LNCaP clone FGC (cell line): ENCODE measurements around the gene TCL1A.

Experiments used
- DNase-seq: peaks from one replicate; pipeline ENCODE4 v3.0.0-alpha.2; 2011; ENCODE audit warnings: low read depth
- H3K4me3 ChIP-seq: 2 replicates; pipeline ENCODE4 v1.5.1; 2011; ENCODE audit warnings: mild to moderate bottlenecking, low read depth, low read length, control low read depth
- TF ChIP-seq, protein P1 (sequence below): IDR thresholded peaks from 2 replicates; pipeline ENCODE4 v1.5.1; 2012; ENCODE audit warnings: mild to moderate bottlenecking; ENCODE audit not compliant: control insufficient read depth, insufficient read depth; ENCODE audit errors: extremely low read depth

The TCL1A gene

DNA sequence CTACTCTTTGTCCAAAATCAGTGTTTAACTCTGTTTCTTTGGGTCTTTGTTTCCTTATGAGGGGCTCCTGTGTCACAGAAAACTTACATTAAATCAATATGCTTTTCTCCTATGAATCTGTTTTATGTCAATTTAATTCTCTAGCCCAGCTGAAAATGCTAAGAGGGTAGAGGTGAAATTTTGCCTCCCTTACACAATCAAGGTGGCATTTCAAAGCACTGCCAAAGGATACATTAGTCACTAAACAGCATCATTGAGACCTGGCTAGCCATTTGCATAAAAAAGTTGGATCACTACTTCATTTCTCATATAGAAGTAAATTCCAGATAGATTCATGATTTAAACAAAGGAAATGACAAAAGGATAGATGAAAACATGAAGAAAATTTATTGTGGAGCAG lies 15.6 kb downstream of the TCL1A start:
- TF ChIP-seq, protein P1, sequence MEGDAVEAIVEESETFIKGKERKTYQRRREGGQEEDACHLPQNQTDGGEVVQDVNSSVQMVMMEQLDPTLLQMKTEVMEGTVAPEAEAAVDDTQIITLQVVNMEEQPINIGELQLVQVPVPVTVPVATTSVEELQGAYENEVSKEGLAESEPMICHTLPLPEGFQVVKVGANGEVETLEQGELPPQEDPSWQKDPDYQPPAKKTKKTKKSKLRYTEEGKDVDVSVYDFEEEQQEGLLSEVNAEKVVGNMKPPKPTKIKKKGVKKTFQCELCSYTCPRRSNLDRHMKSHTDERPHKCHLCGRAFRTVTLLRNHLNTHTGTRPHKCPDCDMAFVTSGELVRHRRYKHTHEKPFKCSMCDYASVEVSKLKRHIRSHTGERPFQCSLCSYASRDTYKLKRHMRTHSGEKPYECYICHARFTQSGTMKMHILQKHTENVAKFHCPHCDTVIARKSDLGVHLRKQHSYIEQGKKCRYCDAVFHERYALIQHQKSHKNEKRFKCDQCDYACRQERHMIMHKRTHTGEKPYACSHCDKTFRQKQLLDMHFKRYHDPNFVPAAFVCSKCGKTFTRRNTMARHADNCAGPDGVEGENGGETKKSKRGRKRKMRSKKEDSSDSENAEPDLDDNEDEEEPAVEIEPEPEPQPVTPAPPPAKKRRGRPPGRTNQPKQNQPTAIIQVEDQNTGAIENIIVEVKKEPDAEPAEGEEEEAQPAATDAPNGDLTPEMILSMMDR = no peak
- DNase-seq = no peak
- H3K4me3 ChIP-seq = no peak overlapping the region

DNA sequence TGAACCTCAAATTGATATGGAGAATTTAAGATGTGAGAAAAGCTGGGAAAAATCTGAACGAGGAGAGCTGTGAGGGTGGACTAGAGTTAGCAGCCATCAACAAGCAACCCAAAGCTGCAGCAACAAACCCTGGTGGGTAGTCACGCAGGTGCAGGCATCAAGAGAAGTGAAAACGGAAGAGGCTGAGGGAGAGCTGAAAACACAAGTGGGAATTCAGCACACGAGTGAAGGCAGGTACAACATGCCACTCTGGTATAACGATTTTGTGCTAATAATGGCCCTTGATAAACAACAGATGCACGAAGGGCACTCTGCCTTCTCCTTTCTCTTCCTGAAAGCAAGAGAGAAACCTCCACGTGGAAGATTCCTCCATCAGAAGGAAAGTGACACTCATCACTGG lies 16.2 kb downstream of the TCL1A start:
- TF ChIP-seq, protein P1 = no peak
- H3K4me3 ChIP-seq = no peak overlapping the region
- no peak for DNase-seq

DNA sequence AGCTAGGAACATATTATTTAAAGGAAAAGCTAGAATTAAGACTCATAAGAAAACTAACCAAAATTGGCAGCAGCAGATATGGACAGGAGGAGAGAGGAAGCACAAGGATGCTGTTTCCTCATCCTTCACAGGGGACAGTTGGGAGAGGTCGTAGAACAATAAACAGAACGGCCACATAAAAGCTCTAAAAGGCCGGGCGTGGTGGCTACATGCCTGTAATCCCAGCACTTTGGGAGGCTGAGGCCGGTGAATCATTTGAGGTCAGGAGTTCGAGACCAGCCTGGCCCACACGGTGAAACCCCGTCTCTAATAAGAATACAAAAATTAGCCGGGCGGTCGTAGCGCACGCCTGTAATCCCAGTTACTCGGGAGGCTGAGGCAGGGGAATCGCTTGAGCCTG lies 17.2 kb downstream of the TCL1A start:
- TF ChIP-seq, protein P1 = no peak
- DNase-seq = no peak
- no peak overlapping the region for H3K4me3 ChIP-seq

DNA sequence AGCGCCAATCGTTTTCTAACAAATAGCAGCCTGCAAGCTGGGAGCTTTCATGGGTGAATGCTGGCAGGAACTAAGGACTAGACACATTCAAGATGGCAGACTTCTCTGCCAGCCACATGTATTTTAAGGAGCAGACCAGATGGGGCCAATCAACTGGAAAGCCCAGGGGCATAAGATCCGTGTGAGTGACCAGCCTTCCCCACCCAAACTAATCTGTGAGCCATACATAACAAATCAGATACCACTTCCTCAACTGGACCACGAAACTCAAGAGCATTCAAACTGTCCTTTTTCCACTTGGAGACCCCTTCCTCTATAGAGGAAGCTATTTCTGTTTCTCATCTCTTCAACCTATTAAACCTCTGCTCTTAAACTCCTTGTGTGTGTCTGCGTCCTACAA lies 18.0 kb downstream of the TCL1A start:
- no peak for DNase-seq
- H3K4me3 ChIP-seq = no peak overlapping the region
- TF ChIP-seq, protein P1 = no peak

DNA sequence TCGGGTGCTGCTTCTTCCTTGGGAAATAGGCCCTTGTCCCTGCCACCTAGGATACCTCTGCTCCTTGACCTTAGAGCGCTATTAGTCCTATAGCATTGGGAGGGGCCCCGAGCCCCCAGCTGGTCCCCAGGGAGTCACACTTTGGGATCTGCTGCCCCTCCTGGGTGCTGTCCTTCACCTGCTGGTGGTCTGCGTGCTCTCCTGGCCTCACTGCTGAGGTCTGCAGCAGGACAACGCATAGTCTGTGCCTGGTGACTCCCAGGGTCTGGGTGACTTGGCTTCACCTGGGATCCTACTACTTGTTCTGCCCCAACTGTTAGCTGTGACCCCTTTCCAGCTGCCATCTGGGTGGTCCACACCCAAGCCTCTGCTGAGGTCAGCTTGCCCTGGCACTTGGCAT lies 18.9 kb downstream of the TCL1A start:
- TF ChIP-seq, protein P1 = no peak
- DNase-seq = no peak
- H3K4me3 ChIP-seq = no peak overlapping the region

DNA sequence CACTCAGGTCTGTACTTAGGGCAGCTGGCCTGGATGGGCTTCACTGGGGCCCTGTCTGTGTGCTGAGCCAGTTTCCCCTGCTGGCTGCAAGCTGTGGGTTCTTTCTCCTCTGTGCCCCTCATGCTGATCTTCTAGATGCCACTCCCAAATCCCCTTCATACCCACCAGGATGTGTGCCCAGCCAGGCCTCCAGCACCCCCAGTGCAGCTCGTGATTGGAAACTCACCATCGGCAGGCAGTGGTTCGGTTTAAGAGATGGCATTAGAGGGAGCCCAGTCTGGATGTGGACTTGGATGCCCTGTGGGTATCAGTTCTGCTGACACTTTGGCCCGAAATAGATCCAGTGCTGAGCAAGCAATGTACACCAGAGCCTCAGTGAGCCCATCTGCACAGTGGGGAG lies 21.8 kb downstream of the TCL1A start:
- TF ChIP-seq, protein P1 = no peak
- no peak overlapping the region for H3K4me3 ChIP-seq
- DNase-seq = no peak

DNA sequence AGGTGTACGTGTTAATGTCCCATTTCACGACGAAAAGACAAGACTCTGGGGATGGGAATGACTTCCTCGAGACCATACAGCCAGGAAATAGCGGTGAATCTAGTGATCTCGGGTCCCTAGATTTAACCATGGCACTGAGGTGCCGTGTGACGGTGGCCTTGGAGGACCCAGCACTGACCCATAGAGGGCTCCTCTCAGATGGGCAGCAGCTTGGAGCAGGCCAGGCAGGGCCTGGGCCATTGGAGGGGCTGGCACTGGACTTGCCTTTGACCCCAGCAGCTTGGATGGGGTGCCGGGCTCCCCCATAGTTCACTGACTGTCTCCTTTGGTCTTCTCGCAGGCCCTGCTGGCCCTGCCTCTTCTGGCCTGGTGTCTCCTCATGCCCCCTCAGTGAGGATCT lies 22.3 kb downstream of the TCL1A start:
- no peak overlapping the region for H3K4me3 ChIP-seq
- no peak for DNase-seq
- TF ChIP-seq, protein P1 = no peak
